ENCODE measurements around the gene THADA.
A peak's percentile ranks its signal among the peaks of the same experiment; 100 is the strongest.

Gene THADA

GRCh38 chr2:43419243-43419642 is 176.6 kb downstream of the THADA start:
- Histone ChIP-seq H3K27ac (replicated peaks) (peak overlapping the region; percentile 63), H3K4me3 (replicated peaks; ENCODE audit: insufficient read depth, low read length) (no peak overlapping the region), H3K27me3 (ENCODE audit: insufficient read depth, poor library complexity, severe bottlenecking) (no peaks in the 10 kb centered on the region)
- TF ChIP-seq, protein P1, sequence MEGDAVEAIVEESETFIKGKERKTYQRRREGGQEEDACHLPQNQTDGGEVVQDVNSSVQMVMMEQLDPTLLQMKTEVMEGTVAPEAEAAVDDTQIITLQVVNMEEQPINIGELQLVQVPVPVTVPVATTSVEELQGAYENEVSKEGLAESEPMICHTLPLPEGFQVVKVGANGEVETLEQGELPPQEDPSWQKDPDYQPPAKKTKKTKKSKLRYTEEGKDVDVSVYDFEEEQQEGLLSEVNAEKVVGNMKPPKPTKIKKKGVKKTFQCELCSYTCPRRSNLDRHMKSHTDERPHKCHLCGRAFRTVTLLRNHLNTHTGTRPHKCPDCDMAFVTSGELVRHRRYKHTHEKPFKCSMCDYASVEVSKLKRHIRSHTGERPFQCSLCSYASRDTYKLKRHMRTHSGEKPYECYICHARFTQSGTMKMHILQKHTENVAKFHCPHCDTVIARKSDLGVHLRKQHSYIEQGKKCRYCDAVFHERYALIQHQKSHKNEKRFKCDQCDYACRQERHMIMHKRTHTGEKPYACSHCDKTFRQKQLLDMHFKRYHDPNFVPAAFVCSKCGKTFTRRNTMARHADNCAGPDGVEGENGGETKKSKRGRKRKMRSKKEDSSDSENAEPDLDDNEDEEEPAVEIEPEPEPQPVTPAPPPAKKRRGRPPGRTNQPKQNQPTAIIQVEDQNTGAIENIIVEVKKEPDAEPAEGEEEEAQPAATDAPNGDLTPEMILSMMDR (IDR thresholded peaks at IDR 0.05; ENCODE audit: insufficient read depth, low read length) = no peak
- TF ChIP-seq, protein P2, sequence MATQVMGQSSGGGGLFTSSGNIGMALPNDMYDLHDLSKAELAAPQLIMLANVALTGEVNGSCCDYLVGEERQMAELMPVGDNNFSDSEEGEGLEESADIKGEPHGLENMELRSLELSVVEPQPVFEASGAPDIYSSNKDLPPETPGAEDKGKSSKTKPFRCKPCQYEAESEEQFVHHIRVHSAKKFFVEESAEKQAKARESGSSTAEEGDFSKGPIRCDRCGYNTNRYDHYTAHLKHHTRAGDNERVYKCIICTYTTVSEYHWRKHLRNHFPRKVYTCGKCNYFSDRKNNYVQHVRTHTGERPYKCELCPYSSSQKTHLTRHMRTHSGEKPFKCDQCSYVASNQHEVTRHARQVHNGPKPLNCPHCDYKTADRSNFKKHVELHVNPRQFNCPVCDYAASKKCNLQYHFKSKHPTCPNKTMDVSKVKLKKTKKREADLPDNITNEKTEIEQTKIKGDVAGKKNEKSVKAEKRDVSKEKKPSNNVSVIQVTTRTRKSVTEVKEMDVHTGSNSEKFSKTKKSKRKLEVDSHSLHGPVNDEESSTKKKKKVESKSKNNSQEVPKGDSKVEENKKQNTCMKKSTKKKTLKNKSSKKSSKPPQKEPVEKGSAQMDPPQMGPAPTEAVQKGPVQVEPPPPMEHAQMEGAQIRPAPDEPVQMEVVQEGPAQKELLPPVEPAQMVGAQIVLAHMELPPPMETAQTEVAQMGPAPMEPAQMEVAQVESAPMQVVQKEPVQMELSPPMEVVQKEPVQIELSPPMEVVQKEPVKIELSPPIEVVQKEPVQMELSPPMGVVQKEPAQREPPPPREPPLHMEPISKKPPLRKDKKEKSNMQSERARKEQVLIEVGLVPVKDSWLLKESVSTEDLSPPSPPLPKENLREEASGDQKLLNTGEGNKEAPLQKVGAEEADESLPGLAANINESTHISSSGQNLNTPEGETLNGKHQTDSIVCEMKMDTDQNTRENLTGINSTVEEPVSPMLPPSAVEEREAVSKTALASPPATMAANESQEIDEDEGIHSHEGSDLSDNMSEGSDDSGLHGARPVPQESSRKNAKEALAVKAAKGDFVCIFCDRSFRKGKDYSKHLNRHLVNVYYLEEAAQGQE (IDR thresholded peaks at IDR 0.05; ENCODE audit: insufficient replicate concordance, low read depth) = no peak
- TF ChIP-seq SPI1 (IDR thresholded peaks at IDR 0.05; ENCODE audit: borderline replicate concordance, low read depth) (no peak), GABPA (IDR thresholded peaks at IDR 0.05; ENCODE audit: low read depth) (no peak), POLR2AphosphoS5 (IDR thresholded peaks at IDR 0.05; ENCODE audit: low read depth) (no peak)
- no peak for DNase-seq (ENCODE audit: low read depth in 1 of 2, low spot score in 1 of 2)

GRCh38 chr2:43418680-43419079 is 177.2 kb downstream of the THADA start:
- peak overlapping the region; percentile 63 for H3K27ac ChIP-seq (replicated peaks)
- no peak overlapping the region for H3K4me3 ChIP-seq (replicated peaks; ENCODE audit: insufficient read depth, low read length)
- 0 out of 2 replicates have a peak, but pooled peaks have one; percentile 16 for TF ChIP-seq SPI1 (IDR thresholded peaks at IDR 0.05; ENCODE audit: borderline replicate concordance, low read depth)
- TF ChIP-seq, protein P2 (IDR thresholded peaks at IDR 0.05; ENCODE audit: insufficient replicate concordance, low read depth) = no peak
- TF ChIP-seq, protein P1 (IDR thresholded peaks at IDR 0.05; ENCODE audit: insufficient read depth, low read length) = no peak
- no peaks in the 10 kb centered on the region for H3K27me3 ChIP-seq (ENCODE audit: insufficient read depth, poor library complexity, severe bottlenecking)
- peak in 1 of 2 experiments; percentile 17 for DNase-seq (ENCODE audit: low read depth in 1 of 2, low spot score in 1 of 2)

- no peak overlapping the region for H3K4me3 ChIP-seq (replicated peaks; ENCODE audit: insufficient read depth, low read length)
- TF ChIP-seq SPI1 (IDR thresholded peaks at IDR 0.05; ENCODE audit: borderline replicate concordance, low read depth) (no peak), GABPA (IDR thresholded peaks at IDR 0.05; ENCODE audit: low read depth) (no peak), POLR2AphosphoS5 (IDR thresholded peaks at IDR 0.05; ENCODE audit: low read depth) (no peak)
- TF ChIP-seq, protein P2 (IDR thresholded peaks at IDR 0.05; ENCODE audit: insufficient replicate concordance, low read depth) = no peak
- TF ChIP-seq, protein P1 (IDR thresholded peaks at IDR 0.05; ENCODE audit: insufficient read depth, low read length) = no peak
- H3K27me3 ChIP-seq (ENCODE audit: insufficient read depth, poor library complexity, severe bottlenecking) = no peaks in the 10 kb centered on the region
- peak overlapping the region; percentile 63 for H3K27ac ChIP-seq (replicated peaks)
- peak; percentile 15 to 33 for DNase-seq (ENCODE audit: low read depth in 1 of 2, low spot score in 1 of 2)
Measured at GRCh38 chr2:43417300-43417699, 178.5 kb downstream of the THADA start.

Measured in HL-60 (cell line).